Lower leg skin (tissue), 4 donors: ENCODE results near the gene OSBPL3. TPM values are rescaled to one million over a fixed set of nuclear protein-coding genes. Genes with fewer than 3 reads are reported as not detected.

ENCODE experiments used
- DNase-seq, 2 donors: peaks; one replicate each; pipeline ENCODE4 v3.0.0-alpha.2; 2019; ENCODE audit warnings: low spot score in 2 of 2
- H3K4me3 ChIP-seq: fragments of 200-600 bp; sonication (generic); 2 replicates; pipeline ENCODE4 v1.5.1; 2017; ENCODE audit warnings: mild to moderate bottlenecking, low read depth; ENCODE audit not compliant: poor library complexity, severe bottlenecking
- POLR2A ChIP-seq, 2 donors: fragments of 450-650 bp; IDR thresholded peaks; one replicate each; pipeline ENCODE4 v1.6.1; 2016 to 2017; ENCODE audit warnings: antibody characterized with exemption in 2 of 2, mild to moderate bottlenecking in 1 of 2, moderate library complexity in 1 of 2
- WGBS, 2 donors: methylation state at CpG; one replicate each; pipeline ENCODE4 v1.1.5; 2018; 5-methylcytosine and 5-hydroxymethylcytosine counted together
- intact Hi-C: fragments of 100-400 bp; cut with DNase I; formaldehyde crosslinking; loops from one replicate; pipeline ENCODE4 v1.15.0; 2023; ENCODE audit warnings: low total_unique reads
- total RNA-seq, 4 donors: library from RNA; depleted of rRNA; stranded (reverse); fragments of >200 nt; gene quantifications; one replicate each; pipeline ENCODE4 v1.1.0, GENCODE V29; 2016
- TF ChIP-seq, protein P1 (sequence below), 3 donors: fragments of 450-650 bp; IDR thresholded peaks; one replicate each; pipeline ENCODE4 v1.5.1; 2016; ENCODE audit warnings: antibody characterized with exemption in 3 of 3, mild to moderate bottlenecking in 3 of 3, moderate library complexity in 2 of 3

OSBPL3 gene
- total RNA-seq, 4 donors from 2014 or later = 21.9 to 40.3 (median 23.7) TPM

DNA sequence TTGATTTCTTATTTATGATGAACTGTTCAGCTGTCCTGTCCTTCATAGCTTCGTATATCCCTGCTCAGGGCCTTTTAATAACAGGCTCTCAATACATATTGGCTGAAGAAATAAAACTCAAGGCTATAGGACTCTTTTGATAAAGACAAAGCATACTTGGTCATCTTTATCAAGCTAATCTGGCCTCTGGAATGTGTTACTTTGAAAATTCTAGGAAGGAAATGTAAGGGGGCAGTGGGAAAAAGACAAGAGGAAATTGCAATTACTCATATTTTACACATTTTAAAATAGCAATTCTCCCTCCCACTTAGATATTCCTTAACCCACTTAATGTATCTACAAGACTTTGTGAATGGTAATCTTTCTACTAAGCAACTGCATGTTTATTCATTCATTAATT is 94.3 kb downstream of the OSBPL3 start:
- WGBS, 2 donors = 85 to 97% methylated on average over 1 of the region's 1 CpG
- DNase-seq = no peak
- TF ChIP-seq POLR2A (IDR thresholded peaks at IDR 0.05) = no peak
- TF ChIP-seq, protein P1, sequence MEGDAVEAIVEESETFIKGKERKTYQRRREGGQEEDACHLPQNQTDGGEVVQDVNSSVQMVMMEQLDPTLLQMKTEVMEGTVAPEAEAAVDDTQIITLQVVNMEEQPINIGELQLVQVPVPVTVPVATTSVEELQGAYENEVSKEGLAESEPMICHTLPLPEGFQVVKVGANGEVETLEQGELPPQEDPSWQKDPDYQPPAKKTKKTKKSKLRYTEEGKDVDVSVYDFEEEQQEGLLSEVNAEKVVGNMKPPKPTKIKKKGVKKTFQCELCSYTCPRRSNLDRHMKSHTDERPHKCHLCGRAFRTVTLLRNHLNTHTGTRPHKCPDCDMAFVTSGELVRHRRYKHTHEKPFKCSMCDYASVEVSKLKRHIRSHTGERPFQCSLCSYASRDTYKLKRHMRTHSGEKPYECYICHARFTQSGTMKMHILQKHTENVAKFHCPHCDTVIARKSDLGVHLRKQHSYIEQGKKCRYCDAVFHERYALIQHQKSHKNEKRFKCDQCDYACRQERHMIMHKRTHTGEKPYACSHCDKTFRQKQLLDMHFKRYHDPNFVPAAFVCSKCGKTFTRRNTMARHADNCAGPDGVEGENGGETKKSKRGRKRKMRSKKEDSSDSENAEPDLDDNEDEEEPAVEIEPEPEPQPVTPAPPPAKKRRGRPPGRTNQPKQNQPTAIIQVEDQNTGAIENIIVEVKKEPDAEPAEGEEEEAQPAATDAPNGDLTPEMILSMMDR (IDR thresholded peaks at IDR 0.05) = no peak
- no peak overlapping the region for H3K4me3 ChIP-seq
- intact Hi-C loops = no loop called here

DNA sequence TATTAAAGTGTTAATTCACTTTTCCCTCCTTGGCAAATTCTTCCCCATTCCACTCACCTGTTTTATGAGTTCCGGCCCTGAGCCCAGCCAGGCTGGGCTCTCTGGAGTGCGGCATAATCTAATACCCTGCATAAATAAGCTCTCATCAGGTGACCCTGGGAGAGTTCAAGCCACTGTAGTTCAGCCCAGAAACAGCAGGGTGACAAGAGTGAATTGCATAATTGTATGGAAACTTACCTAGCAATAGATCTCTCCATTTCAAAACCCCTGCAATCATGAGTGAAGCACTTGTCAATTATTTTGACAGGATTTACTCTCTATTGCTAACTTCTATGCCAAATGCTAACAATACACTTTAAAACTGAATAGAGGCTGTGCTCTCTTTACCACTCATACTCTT is 94.7 kb downstream of the OSBPL3 start:
- intact Hi-C loops = no loop called here
- WGBS, 2 donors = 89 to 96% methylated on average over 2 of the region's 2 CpGs
- no peak overlapping the region for H3K4me3 ChIP-seq
- DNase-seq = no peak
- no peak for TF ChIP-seq POLR2A (IDR thresholded peaks at IDR 0.05)
- TF ChIP-seq, protein P1 (IDR thresholded peaks at IDR 0.05) = no peak

DNA sequence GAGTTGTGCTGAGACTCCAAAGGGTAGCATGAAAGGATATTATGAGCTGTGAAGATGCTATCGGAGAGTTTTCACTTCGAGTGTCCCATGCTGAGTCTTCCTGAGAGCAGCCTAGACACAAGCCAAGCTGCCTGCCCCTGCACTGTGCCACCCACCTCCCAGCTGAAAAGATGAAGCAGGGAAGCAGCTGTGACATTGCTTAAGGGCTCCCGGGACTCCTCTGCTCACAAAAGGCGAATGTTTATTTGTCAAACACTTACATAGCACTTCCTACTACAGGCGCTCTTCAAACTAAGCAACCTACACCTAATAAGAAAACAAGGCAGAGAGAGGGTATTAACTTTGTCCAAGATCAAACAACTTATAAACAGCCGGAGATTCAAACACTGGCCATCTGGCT is 95.6 kb downstream of the OSBPL3 start:
- 84 to 86% methylated on average over 6 of the region's 6 CpGs for WGBS, 2 donors
- intact Hi-C loops = no loop called here
- H3K4me3 ChIP-seq = no peak overlapping the region
- DNase-seq = no peak
- TF ChIP-seq, protein P1 (IDR thresholded peaks at IDR 0.05) = no peak

DNA sequence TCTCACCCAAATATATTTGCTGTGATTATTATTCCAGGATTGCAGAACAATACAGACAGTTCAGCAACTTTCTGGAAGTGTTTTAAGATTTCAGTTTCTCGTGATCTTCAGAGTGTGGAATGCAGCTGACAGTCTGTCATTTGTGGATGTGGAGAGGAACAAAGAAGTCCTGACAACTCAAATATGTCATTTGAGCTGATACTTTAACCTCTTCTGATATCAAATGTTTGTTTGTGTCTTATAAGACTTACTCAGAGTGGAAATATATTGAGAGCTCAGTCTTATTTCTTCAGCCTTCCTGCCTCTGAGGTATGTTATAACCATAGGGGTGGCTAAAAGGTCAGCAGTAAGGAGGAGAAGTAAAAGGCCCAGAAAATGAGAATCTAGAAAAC is 96.4 kb downstream of the OSBPL3 start:
- TF ChIP-seq, protein P1 (IDR thresholded peaks at IDR 0.05) = no peak
- no peak for TF ChIP-seq POLR2A (IDR thresholded peaks at IDR 0.05)
- intact Hi-C loops = no loop called here
- 56 to 76% methylated on average over 1 of the region's 1 CpG for WGBS, 2 donors
- no peak overlapping the region for H3K4me3 ChIP-seq
- DNase-seq = no peak

DNA sequence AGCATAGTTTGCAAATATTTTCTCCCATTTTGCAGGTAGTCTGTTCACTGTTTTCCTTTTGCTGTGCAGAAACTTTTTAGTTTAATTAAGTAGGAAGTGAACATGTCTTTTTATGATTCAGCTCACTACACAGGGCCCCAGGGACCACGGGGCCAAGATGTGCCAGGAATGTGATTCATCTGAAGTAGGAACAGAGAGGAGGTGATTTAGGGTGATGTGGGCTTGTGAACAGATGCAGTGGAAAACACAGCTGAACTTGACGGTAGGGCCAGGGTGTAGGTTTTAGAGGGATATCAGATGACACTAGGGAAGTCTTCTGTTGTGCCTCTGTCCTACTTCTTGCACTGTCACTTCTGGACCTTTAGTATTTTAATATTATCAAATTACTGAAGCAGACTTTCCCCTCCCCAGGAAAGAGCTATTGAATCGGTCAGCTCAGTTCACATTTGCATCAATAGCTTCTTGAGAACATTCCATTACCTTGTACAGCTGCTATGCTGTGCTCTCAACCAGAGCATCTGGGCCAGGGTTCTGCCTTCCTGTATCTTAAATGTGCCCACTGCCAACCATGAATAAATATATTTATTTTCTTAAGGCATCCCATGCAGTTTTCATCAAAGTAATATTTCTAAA is 96.9 kb downstream of the OSBPL3 start:
- intact Hi-C loops = no loop called here
- H3K4me3 ChIP-seq = no peak overlapping the region
- TF ChIP-seq POLR2A (IDR thresholded peaks at IDR 0.05) = no peak
- TF ChIP-seq, protein P1 (IDR thresholded peaks at IDR 0.05) = no peak
- DNase-seq = peak in 1 of 2 donors; percentile 62
- 14 to 18% methylated on average over 3 of the region's 3 CpGs for WGBS, 2 donors

DNA sequence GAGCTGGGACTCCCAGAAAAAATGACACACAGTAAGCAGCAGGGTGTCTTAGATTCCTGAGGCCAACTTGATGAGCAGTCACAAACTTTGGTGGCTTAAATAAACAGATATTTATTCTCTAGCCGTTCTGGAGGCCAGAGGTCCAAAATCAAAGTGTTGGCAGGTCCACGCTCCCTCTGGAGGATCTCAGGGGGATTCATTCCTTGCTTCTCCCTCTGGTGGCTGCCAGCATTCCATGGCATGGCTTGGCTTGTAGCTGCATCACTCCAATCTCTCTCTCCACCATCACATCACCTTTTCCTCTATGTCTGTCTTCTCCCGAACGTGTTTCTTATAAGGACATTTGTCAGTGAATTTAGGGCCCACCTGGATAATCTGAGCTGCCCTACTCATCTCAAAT is 98.4 kb downstream of the OSBPL3 start:
- no peak overlapping the region for H3K4me3 ChIP-seq
- no peak for TF ChIP-seq POLR2A (IDR thresholded peaks at IDR 0.05)
- TF ChIP-seq, protein P1 (IDR thresholded peaks at IDR 0.05) = no peak
- 90 to 94% methylated on average over 4 of the region's 4 CpGs for WGBS, 2 donors
- DNase-seq = no peak
- intact Hi-C loops = no loop called here
